Measurements from ENCODE around the gene PRR9. TPM values are rescaled to one million over a fixed set of nuclear protein-coding genes. Genes with fewer than 3 reads are reported as not detected.

PRR9 gene
- total RNA-seq, 1 donor from 2014 or later = not detected

DNA sequence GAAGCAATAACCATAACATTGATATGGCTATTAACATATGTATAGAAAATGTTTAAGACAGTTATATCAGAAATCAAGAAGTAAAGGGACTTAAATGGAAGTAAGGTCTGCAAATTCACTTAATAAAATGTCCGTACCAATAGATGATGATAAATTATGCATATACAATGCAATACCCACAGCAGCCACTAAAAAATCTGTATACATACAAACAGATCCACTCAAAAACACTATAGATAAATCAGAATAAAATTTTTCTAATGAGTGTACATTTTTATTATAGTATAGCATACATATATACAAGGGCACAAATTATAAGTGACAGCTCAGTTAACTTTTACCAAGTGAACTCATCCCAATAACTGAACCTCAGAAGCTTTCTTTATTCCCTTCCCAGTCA is 48.1 kb downstream of the PRR9 start:
- no peak for DNase-seq

Other genes starting within 250 kb of the PRR9 start
- gene SPRR4, start 246.9 kb upstream of the PRR9 start, total RNA-seq = not detected
- gene SPRR1A, start 233.5 kb upstream of the PRR9 start, total RNA-seq = not detected
- gene SPRR3, start 215.8 kb upstream of the PRR9 start, total RNA-seq = 1.6 TPM
- gene SPRR1B, start 186.4 kb upstream of the PRR9 start, total RNA-seq = not detected
- gene SPRR2D, start 176.5 kb upstream of the PRR9 start, total RNA-seq = not detected
- not detected for gene SPRR2A, start 160.1 kb upstream of the PRR9 start, total RNA-seq
- not detected for gene SPRR2B, start 146.0 kb upstream of the PRR9 start, total RNA-seq
- not detected for gene SPRR2E, start 123.1 kb upstream of the PRR9 start, total RNA-seq
- gene SPRR2F, start 104.1 kb upstream of the PRR9 start, total RNA-seq = not detected
- gene SPRR2G, start 66.7 kb upstream of the PRR9 start, total RNA-seq = not detected
- gene LELP1, start 14.2 kb upstream of the PRR9 start, total RNA-seq = not detected
- not detected for gene LORICRIN, start 42.1 kb downstream of the PRR9 start, total RNA-seq
- not detected for gene PGLYRP3, start 95.4 kb downstream of the PRR9 start, total RNA-seq
- not detected for gene PGLYRP4, start 131.3 kb downstream of the PRR9 start, total RNA-seq
- gene S100A9, start 140.3 kb downstream of the PRR9 start, total RNA-seq = 26.5 TPM
- 4.1 TPM for gene S100A12, start 158.0 kb downstream of the PRR9 start, total RNA-seq
- gene S100A8, start 173.5 kb downstream of the PRR9 start, total RNA-seq = 3.9 TPM
- not detected for gene S100A7A, start 198.9 kb downstream of the PRR9 start, total RNA-seq
- not detected for gene S100A7, start 243.1 kb downstream of the PRR9 start, total RNA-seq